ENCODE data around the gene OR3A2.
"Not testable (repeated sequence)": the region's sequence is repeated elsewhere in the genome, so short reads cannot be mapped to it uniquely, and the experiment has no call there.

OR3A2 gene

GRCh38 chr17:3385869-3386816 lies at the start of gene OR3A2:
Gene OR3A2, minus strand, starts transcription at chr17:3386308.
- peak; percentile 50 for DNase-seq

GRCh38 chr17:3433741-3434140 lies 47.6 kb upstream of the OR3A2 start, which contains the start of gene OR1E2:
Gene OR1E2, minus strand, starts transcription at chr17:3433841. Its CDS starts 0 bp downstream, at chr17:3433841.
- DNase-seq = no peak

- peak; percentile 24 for DNase-seq
Observed at GRCh38 chr17:3433215-3433614, 47.1 kb upstream of the OR3A2 start.

- DNase-seq = no peak
Observed at GRCh38 chr17:3418222-3418621, 32.1 kb upstream of the OR3A2 start.

GRCh38 chr17:3415610-3416009 lies 29.5 kb upstream of the OR3A2 start:
- no peak for DNase-seq

- DNase-seq = not testable (repeated sequence)
Observed at GRCh38 chr17:3412216-3412615, 26.1 kb upstream of the OR3A2 start.

GRCh38 chr17:3411070-3411469 lies 25.0 kb upstream of the OR3A2 start, which contains the start of gene OR3A3:
Gene OR3A3, plus strand, starts transcription at chr17:3411370.
- DNase-seq = no peak

GRCh38 chr17:3403856-3404255 lies 17.7 kb upstream of the OR3A2 start:
- not testable (repeated sequence) for DNase-seq

GRCh38 chr17:3401786-3402185 lies 15.7 kb upstream of the OR3A2 start:
- no peak for DNase-seq

GRCh38 chr17:3400055-3400454 lies 13.9 kb upstream of the OR3A2 start:
- no peak for DNase-seq

GRCh38 chr17:3398310-3398709 lies 12.2 kb upstream of the OR3A2 start, which contains the start of gene OR1E1:
Gene OR1E1, minus strand, starts transcription at chr17:3398410. Its CDS starts 0 bp downstream, at chr17:3398410.
- no peak for DNase-seq

GRCh38 chr17:3397801-3398200 lies 11.7 kb upstream of the OR3A2 start:
- DNase-seq = not testable (repeated sequence)

- DNase-seq = no peak
Observed at GRCh38 chr17:3389791-3390190, 3.7 kb upstream of the OR3A2 start.

- no peak for DNase-seq
Observed at GRCh38 chr17:3381957-3382356, 4.2 kb downstream of the OR3A2 start.

- no peak for DNase-seq
Observed at GRCh38 chr17:3378321-3378720, 7.8 kb downstream of the OR3A2 start.

- DNase-seq = not testable (repeated sequence)
Observed at GRCh38 chr17:3371167-3371566, 14.9 kb downstream of the OR3A2 start.

GRCh38 chr17:3342782-3343181 lies 43.3 kb downstream of the OR3A2 start:
- DNase-seq = not testable (repeated sequence)

- DNase-seq = no peak
Observed at GRCh38 chr17:3335876-3336275, 50.2 kb downstream of the OR3A2 start.

GRCh38 chr17:3318336-3318735 lies 67.8 kb downstream of the OR3A2 start:
- no peak for DNase-seq

GRCh38 chr17:3316836-3317235 lies 69.3 kb downstream of the OR3A2 start:
- no peak for DNase-seq

GRCh38 chr17:3308603-3309002 lies 77.5 kb downstream of the OR3A2 start:
- no peak for DNase-seq

GRCh38 chr17:3298260-3298659 lies 87.8 kb downstream of the OR3A2 start, which contains the start of gene OR3A1:
Gene OR3A1, minus strand, starts transcription at chr17:3298360. Its CDS starts 5,778 bp downstream, at chr17:3292582.
- DNase-seq = no peak

- DNase-seq = no peak
Observed at GRCh38 chr17:3295632-3296031, 90.5 kb downstream of the OR3A2 start.

- DNase-seq = not testable (repeated sequence)
Observed at GRCh38 chr17:3293548-3293947, 92.6 kb downstream of the OR3A2 start.
